OCI-LY3 (cell line): ENCODE results near the gene OGDH.

Experiments
- H2AFZ ChIP-seq: fragments of 200-600, 300-600 bp; shearing (Covaris generic); 2 replicates; pipeline ENCODE4 v1.6.0; 2014; ENCODE audit warnings: antibody characterized with exemption, low read depth, low read length
- H3K27ac ChIP-seq: fragments of 200-600, 300-600 bp; sonication (generic); 2 replicates; pipeline ENCODE4 v1.5.1; 2014; ENCODE audit warnings: mild to moderate bottlenecking, low read length, moderate library complexity, mixed read lengths
- H3K27me3 ChIP-seq: fragments of 200-600, 300-600 bp; sonication (generic); 2 replicates; pipeline ENCODE4 v1.6.1; 2014; ENCODE audit warnings: low read depth, low read length, mixed read lengths
- H3K36me3 ChIP-seq: fragments of 200-600, 300-600 bp; sonication (generic); replicated peaks from 2 replicates; pipeline ENCODE3; 2014; ENCODE audit warnings: low read depth, low read length, mixed read lengths
- H3K4me1 ChIP-seq: fragments of 300-600, 200-600 bp; sonication (generic); 2 replicates; pipeline ENCODE4 v1.6.1; 2014; ENCODE audit warnings: low read length, mixed read lengths
- H3K4me2 ChIP-seq: fragments of 200-600, 300-600 bp; sonication (generic); 2 replicates; pipeline ENCODE4 v1.6.1; 2014; ENCODE audit warnings: low read length, mixed read lengths
- H3K4me3 ChIP-seq: fragments of 300-600, 200-600 bp; sonication (generic); 2 replicates; pipeline ENCODE4 v1.5.1; 2014; ENCODE audit warnings: antibody characterized with exemption, mild to moderate bottlenecking, low read length, moderate library complexity
- H3K79me2 ChIP-seq: fragments of 300-600, 200-600 bp; shearing (Covaris generic); 2 replicates; pipeline ENCODE4 v1.6.1; 2014; ENCODE audit warnings: mild to moderate bottlenecking, low read length, mixed read lengths
- H3K9ac ChIP-seq: fragments of 300-600, 200-600 bp; shearing (Covaris generic); 2 replicates; pipeline ENCODE4 v1.6.0; 2014; ENCODE audit warnings: mild to moderate bottlenecking, low read length, moderate library complexity
- H3K9me3 ChIP-seq: fragments of 200-600, 300-600 bp; shearing (Covaris generic); 2 replicates; pipeline ENCODE4 v1.6.1; 2014; ENCODE audit warnings: low read length, mixed read lengths; ENCODE audit not compliant: insufficient read depth
- H4K20me1 ChIP-seq: fragments of 200-600, 300-600 bp; sonication (generic); 2 replicates; pipeline ENCODE4 v1.6.1; 2016; ENCODE audit warnings: low read length, mixed read lengths; ENCODE audit not compliant: insufficient read depth
- CTCF ChIP-seq: fragments of 200-600, 300-600 bp; sonication (generic); IDR thresholded peaks from 2 replicates; pipeline ENCODE4 v1.5.1; 2014; ENCODE audit warnings: antibody characterized with exemption, low read length, low read depth
- EZH2phosphoT487 ChIP-seq: fragments of 200-600 bp; shearing (Covaris generic); IDR thresholded peaks from 2 replicates; pipeline ENCODE4 v1.6.1; 2018; ENCODE audit warnings: antibody characterized with exemption, mixed run types, low read depth

OGDH gene

GRCh38 chr7:44632196-44632595, 25.8 kb downstream of the OGDH start:
- Histone ChIP-seq H3K36me3 (peaks cover 10% of the 10 kb centered on the region), H3K9ac (no peak overlapping the region), H4K20me1 (no peaks in the 10 kb centered on the region), H3K27ac (peak overlapping the region; percentile 89), H3K4me2 (peak overlapping the region; percentile 58), H3K4me1 (peaks cover 91% of the 10 kb centered on the region), H3K79me2 (peaks cover 54% of the 10 kb centered on the region), H3K27me3 (no peaks in the 10 kb centered on the region), H3K4me3 (no peak overlapping the region), H3K9me3 (no peaks in the 10 kb centered on the region), H2AFZ (no peak overlapping the region)
- TF ChIP-seq EZH2phosphoT487 = no peak

- Histone ChIP-seq H3K9ac (peak overlapping the region; percentile 46; the same call in 1 of the 2 replicates), H3K9me3 (no peaks in the 10 kb centered on the region), H2AFZ (no peak overlapping the region), H3K4me3 (peak overlapping the region; percentile 45), H3K79me2 (peaks cover 53% of the 10 kb centered on the region), H3K27ac (peak overlapping the region; percentile 89), H3K4me1 (peaks cover 99% of the 10 kb centered on the region), H3K4me2 (peak overlapping the region; percentile 83), H4K20me1 (no peaks in the 10 kb centered on the region), H3K27me3 (no peaks in the 10 kb centered on the region), H3K36me3 (peaks cover 7% of the 10 kb centered on the region)
- no peak for TF ChIP-seq EZH2phosphoT487
- no peak for TF ChIP-seq CTCF
These were observed 27.1 kb downstream of the OGDH start for GRCh38 chr7:44633254-44634186.

- peaks cover 5% of the 10 kb centered on the region for H3K36me3 ChIP-seq
- H3K4me2 ChIP-seq = peak overlapping the region; percentile 83
- H3K4me1 ChIP-seq = peaks cover 97% of the 10 kb centered on the region
- H3K9ac ChIP-seq = peak overlapping the region; percentile 46; the same call in 1 of the 2 replicates
- TF ChIP-seq EZH2phosphoT487 (no peak), CTCF (no peak)
- no peaks in the 10 kb centered on the region for H4K20me1 ChIP-seq
- H2AFZ ChIP-seq = no peak overlapping the region
- H3K79me2 ChIP-seq = peaks cover 55% of the 10 kb centered on the region
- H3K9me3 ChIP-seq = no peaks in the 10 kb centered on the region
- no peaks in the 10 kb centered on the region for H3K27me3 ChIP-seq
- peak overlapping the region; percentile 89 for H3K27ac ChIP-seq
- peak overlapping the region; percentile 45 for H3K4me3 ChIP-seq
These were observed 27.9 kb downstream of the OGDH start for GRCh38 chr7:44634187-44634838.

- H3K36me3 ChIP-seq = peaks cover 8% of the 10 kb centered on the region
- no peak overlapping the region for H2AFZ ChIP-seq
- peaks cover 97% of the 10 kb centered on the region for H3K4me1 ChIP-seq
- H3K4me2 ChIP-seq = no peak overlapping the region
- no peak overlapping the region for H3K4me3 ChIP-seq
- H3K9me3 ChIP-seq = no peaks in the 10 kb centered on the region
- no peaks in the 10 kb centered on the region for H3K27me3 ChIP-seq
- peak overlapping the region; percentile 89; the same call in 1 of the 2 replicates for H3K27ac ChIP-seq
- no peak for TF ChIP-seq CTCF
- TF ChIP-seq EZH2phosphoT487 = no peak
- H4K20me1 ChIP-seq = no peaks in the 10 kb centered on the region
- H3K79me2 ChIP-seq = peaks cover 62% of the 10 kb centered on the region
- H3K9ac ChIP-seq = no peak overlapping the region
These were observed 28.6 kb downstream of the OGDH start for GRCh38 chr7:44634839-44635591.
